ENCODE data around the gene SLC1A3. TPM values are rescaled to one million over a fixed set of nuclear protein-coding genes. Genes with fewer than 3 reads are reported as not detected.

The SLC1A3 gene
- total RNA-seq, 1 donor from 2014 or later: 0.82 TPM

- Mint-ChIP-seq H3K27me3 (no peaks in the 10 kb centered on the region), H3K36me3 (ENCODE audit: low read depth) (no peaks in the 10 kb centered on the region), H3K4me1 (peaks cover 4% of the 10 kb centered on the region), H3K27ac (no peak overlapping the region), H3K4me3 (no peak overlapping the region), H3K9me3 (no peaks in the 10 kb centered on the region)
- ChIA-PET CTCF (no interaction called here), POLR2A (no interaction called here)
- ATAC-seq (ENCODE audit: low read depth) (no peak), DNase-seq (no peak)
- TF ChIP-seq, protein P1, sequence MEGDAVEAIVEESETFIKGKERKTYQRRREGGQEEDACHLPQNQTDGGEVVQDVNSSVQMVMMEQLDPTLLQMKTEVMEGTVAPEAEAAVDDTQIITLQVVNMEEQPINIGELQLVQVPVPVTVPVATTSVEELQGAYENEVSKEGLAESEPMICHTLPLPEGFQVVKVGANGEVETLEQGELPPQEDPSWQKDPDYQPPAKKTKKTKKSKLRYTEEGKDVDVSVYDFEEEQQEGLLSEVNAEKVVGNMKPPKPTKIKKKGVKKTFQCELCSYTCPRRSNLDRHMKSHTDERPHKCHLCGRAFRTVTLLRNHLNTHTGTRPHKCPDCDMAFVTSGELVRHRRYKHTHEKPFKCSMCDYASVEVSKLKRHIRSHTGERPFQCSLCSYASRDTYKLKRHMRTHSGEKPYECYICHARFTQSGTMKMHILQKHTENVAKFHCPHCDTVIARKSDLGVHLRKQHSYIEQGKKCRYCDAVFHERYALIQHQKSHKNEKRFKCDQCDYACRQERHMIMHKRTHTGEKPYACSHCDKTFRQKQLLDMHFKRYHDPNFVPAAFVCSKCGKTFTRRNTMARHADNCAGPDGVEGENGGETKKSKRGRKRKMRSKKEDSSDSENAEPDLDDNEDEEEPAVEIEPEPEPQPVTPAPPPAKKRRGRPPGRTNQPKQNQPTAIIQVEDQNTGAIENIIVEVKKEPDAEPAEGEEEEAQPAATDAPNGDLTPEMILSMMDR (IDR thresholded peaks at IDR 0.05): no peak
- intact Hi-C loops (cut with micrococcal nuclease): no loop called here
Observed at GRCh38 chr5:36593867-36594266, 12.5 kb upstream of the SLC1A3 start.

DNA sequence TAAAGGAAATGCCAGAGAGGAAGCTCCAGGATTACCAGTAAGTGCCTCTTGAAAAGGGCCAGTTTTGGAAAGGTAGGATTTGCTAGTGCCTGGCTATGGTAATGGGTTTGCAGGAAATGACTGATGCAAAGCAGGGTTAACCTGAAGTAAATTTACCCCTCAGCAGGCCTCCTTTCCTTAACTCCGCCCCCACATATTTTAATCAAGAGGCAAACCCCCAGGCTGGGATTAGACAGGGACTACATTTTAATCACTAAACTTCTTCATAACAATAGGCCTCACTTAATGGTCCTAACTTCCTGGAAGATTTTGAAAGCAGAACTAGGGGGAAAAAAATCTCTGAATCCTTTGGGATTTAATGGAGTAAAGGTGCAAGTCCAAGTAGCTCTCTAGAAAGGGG, 10.2 kb upstream of the SLC1A3 start:
- intact Hi-C loops (cut with micrococcal nuclease): no loop called here
- Mint-ChIP-seq H3K36me3 (ENCODE audit: low read depth) (no peaks in the 10 kb centered on the region), H3K4me1 (peaks cover 4% of the 10 kb centered on the region), H3K27ac (no peak overlapping the region), H3K27me3 (no peaks in the 10 kb centered on the region), H3K4me3 (no peak overlapping the region), H3K9me3 (no peaks in the 10 kb centered on the region)
- ATAC-seq (ENCODE audit: low read depth): no peak
- ChIA-PET CTCF (no interaction called here), POLR2A (no interaction called here)
- DNase-seq: no peak
- TF ChIP-seq, protein P1 (IDR thresholded peaks at IDR 0.05): no peak

- intact Hi-C loops (cut with micrococcal nuclease): no loop called here
- CTCF ChIA-PET: no interaction called here
- Mint-ChIP-seq H3K27ac (no peak overlapping the region), H3K4me1 (peaks cover 4% of the 10 kb centered on the region), H3K36me3 (ENCODE audit: low read depth) (no peaks in the 10 kb centered on the region), H3K4me3 (no peak overlapping the region), H3K9me3 (no peaks in the 10 kb centered on the region), H3K27me3 (peaks cover 1% of the 10 kb centered on the region)
- TF ChIP-seq, protein P1 (IDR thresholded peaks at IDR 0.05): no peak
- DNase-seq (no peak), ATAC-seq (ENCODE audit: low read depth) (no peak)
- POLR2A ChIA-PET: no interaction called here
Observed at GRCh38 chr5:36596756-36597155, 9.7 kb upstream of the SLC1A3 start.

DNA sequence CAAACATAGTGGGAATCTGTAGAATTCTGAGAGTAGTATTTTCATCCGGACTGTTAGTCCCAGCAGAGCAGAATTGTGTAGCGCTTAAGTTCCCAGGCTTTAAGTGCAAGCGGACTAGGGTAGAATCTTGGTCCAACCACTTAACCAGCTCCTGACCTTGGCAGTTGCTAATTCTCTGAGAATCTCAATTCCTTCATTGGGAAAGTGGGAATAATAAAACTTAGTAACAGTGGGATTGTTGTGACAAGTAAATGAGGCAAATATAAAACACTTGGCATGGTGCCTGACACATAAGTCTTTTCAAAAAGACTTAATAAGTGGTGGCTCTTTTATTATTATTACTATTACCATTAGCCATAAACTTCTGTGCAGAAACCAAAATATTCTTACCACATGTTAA, 8.4 kb upstream of the SLC1A3 start:
- no peak overlapping the region for H3K27ac Mint-ChIP-seq
- no peaks in the 10 kb centered on the region for H3K9me3 Mint-ChIP-seq
- TF ChIP-seq, protein P1 (IDR thresholded peaks at IDR 0.05): no peak
- peaks cover 4% of the 10 kb centered on the region for H3K4me1 Mint-ChIP-seq
- ATAC-seq (ENCODE audit: low read depth) (no peak), DNase-seq (no peak)
- no peak overlapping the region for H3K4me3 Mint-ChIP-seq
- POLR2A ChIA-PET: no interaction called here
- CTCF ChIA-PET: no interaction called here
- peaks cover 6% of the 10 kb centered on the region for H3K27me3 Mint-ChIP-seq
- no peaks in the 10 kb centered on the region for H3K36me3 Mint-ChIP-seq (ENCODE audit: low read depth)
- intact Hi-C loops (cut with micrococcal nuclease): no loop called here

GRCh38 chr5:36599986-36600779, 6.2 kb upstream of the SLC1A3 start:
- TF ChIP-seq, protein P1 (IDR thresholded peaks at IDR 0.05): no peak
- H3K9me3 Mint-ChIP-seq: no peaks in the 10 kb centered on the region

More at GRCh38 chr5:36599986-36600779, 6.2 kb upstream of the SLC1A3 start:
- Mint-ChIP-seq H3K27ac (no peak overlapping the region), H3K27me3 (peaks cover 19% of the 10 kb centered on the region), H3K4me1 (no peaks in the 10 kb centered on the region), H3K36me3 (ENCODE audit: low read depth) (no peaks in the 10 kb centered on the region), H3K4me3 (no peak overlapping the region)
- CTCF ChIA-PET: no interaction called here
- POLR2A ChIA-PET: no interaction called here
- DNase-seq (no peak), ATAC-seq (ENCODE audit: low read depth) (no peak)
- intact Hi-C loops (cut with micrococcal nuclease): no loop called here
